Measurements from ENCODE around the gene CA10.

- TF ChIP-seq POLR2A (IDR thresholded peaks at IDR 0.05), result no peak
- no peak for TF ChIP-seq CTCF (IDR thresholded peaks at IDR 0.05)
These were observed 436.8 kb downstream of the CA10 start for GRCh38 chr17:51721730-51722129.
